ENCODE measurements around the gene APLP2.

Gene APLP2

DNA sequence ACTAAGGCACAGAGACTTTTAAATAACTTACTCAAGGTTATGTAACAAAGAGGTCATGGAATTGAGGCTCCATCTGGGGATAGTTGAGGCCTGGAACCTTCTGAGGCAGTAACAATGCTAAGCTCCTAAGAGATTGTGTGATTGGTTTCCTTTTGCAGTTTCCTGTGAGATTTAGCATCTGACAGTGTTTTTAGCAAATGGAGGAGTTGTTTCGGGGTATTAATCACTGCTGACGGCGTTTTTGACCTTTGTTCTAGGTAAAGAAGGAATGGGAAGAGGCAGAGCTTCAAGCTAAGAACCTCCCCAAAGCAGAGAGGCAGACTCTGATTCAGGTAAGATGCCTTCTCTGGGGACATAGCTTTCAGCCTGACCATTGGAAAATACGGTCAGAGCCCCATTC, 57.8 kb downstream of the APLP2 start:
- no peak for DNase-seq (ENCODE audit: extremely low read depth, low read depth)
- TF ChIP-seq, protein P1, sequence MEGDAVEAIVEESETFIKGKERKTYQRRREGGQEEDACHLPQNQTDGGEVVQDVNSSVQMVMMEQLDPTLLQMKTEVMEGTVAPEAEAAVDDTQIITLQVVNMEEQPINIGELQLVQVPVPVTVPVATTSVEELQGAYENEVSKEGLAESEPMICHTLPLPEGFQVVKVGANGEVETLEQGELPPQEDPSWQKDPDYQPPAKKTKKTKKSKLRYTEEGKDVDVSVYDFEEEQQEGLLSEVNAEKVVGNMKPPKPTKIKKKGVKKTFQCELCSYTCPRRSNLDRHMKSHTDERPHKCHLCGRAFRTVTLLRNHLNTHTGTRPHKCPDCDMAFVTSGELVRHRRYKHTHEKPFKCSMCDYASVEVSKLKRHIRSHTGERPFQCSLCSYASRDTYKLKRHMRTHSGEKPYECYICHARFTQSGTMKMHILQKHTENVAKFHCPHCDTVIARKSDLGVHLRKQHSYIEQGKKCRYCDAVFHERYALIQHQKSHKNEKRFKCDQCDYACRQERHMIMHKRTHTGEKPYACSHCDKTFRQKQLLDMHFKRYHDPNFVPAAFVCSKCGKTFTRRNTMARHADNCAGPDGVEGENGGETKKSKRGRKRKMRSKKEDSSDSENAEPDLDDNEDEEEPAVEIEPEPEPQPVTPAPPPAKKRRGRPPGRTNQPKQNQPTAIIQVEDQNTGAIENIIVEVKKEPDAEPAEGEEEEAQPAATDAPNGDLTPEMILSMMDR (IDR thresholded peaks at IDR 0.05; ENCODE audit: low read depth, low read length, missing control alignments): no peak
- H3K4me3 ChIP-seq (replicated peaks; ENCODE audit: low read depth, low read length): no peak overlapping the region

GRCh38 chr11:130128626-130129025, 58.9 kb downstream of the APLP2 start:
- DNase-seq (ENCODE audit: extremely low read depth, low read depth): no peak
- TF ChIP-seq, protein P1 (IDR thresholded peaks at IDR 0.05; ENCODE audit: low read depth, low read length, missing control alignments): no peak
- no peak overlapping the region for H3K4me3 ChIP-seq (replicated peaks; ENCODE audit: low read depth, low read length)

GRCh38 chr11:130129922-130130321, 60.2 kb downstream of the APLP2 start:
- TF ChIP-seq, protein P1 (IDR thresholded peaks at IDR 0.05; ENCODE audit: low read depth, low read length, missing control alignments): no peak
- DNase-seq (ENCODE audit: extremely low read depth, low read depth): no peak

GRCh38 chr11:130131961-130132850, 62.5 kb downstream of the APLP2 start:
- TF ChIP-seq, protein P1 (IDR thresholded peaks at IDR 0.05; ENCODE audit: low read depth, low read length, missing control alignments): peak; percentile 70
- peak; percentile 37 for DNase-seq (ENCODE audit: extremely low read depth, low read depth)
- H3K4me3 ChIP-seq (replicated peaks; ENCODE audit: low read depth, low read length): no peak overlapping the region

More at GRCh38 chr11:130129922-130130321, 60.2 kb downstream of the APLP2 start:
- H3K4me3 ChIP-seq (replicated peaks; ENCODE audit: low read depth, low read length): no peak overlapping the region

- no peak for DNase-seq (ENCODE audit: extremely low read depth, low read depth)
- TF ChIP-seq, protein P1 (IDR thresholded peaks at IDR 0.05; ENCODE audit: low read depth, low read length, missing control alignments): no peak
- H3K4me3 ChIP-seq (replicated peaks; ENCODE audit: low read depth, low read length): no peak overlapping the region
These were observed 64.0 kb downstream of the APLP2 start for GRCh38 chr11:130133716-130134115.

GRCh38 chr11:130136107-130136506, 66.4 kb downstream of the APLP2 start:
- no peak for DNase-seq (ENCODE audit: extremely low read depth, low read depth)
- H3K4me3 ChIP-seq (replicated peaks; ENCODE audit: low read depth, low read length): no peak overlapping the region
- TF ChIP-seq, protein P1 (IDR thresholded peaks at IDR 0.05; ENCODE audit: low read depth, low read length, missing control alignments): no peak

All from HFF-Myc (cell line).